ENCODE results near the gene OSGEP. TPM values are rescaled to one million over a fixed set of nuclear protein-coding genes. Genes with fewer than 3 reads are reported as not detected.

Gene OSGEP
- total and polyA plus RNA-seq, 2 of the 13 experiments (the other 11 are each of a cell fraction or from before 2014, with no cell fraction given), result 39.7 to 41.1 TPM

- TF ChIP-seq ARID5B (CRISPR knock-in tag; IDR thresholded peaks at IDR 0.05) (peak; percentile 25), NFE2 (CRISPR knock-in tag; IDR thresholded peaks at IDR 0.05) (no peak), IKZF4 (CRISPR knock-in tag; IDR thresholded peaks at IDR 0.05; ENCODE audit: borderline replicate concordance, low read depth, not compliant biosample characterization) (no peak), BORCS8-MEF2B (CRISPR knock-in tag; IDR thresholded peaks at IDR 0.05) (peak; percentile 98), ZNF12 (CRISPR knock-in tag; IDR thresholded peaks at IDR 0.05) (no peak; the same call in 1 of the 2 replicates), ZNF367 (CRISPR knock-in tag; IDR thresholded peaks at IDR 0.05; ENCODE audit: borderline replicate concordance) (no peak), KDM3A (CRISPR knock-in tag; IDR thresholded peaks at IDR 0.05; ENCODE audit: low read depth) (peak; percentile 75), GATAD2A (CRISPR knock-in tag; IDR thresholded peaks at IDR 0.05) (peak; percentile 76), KDM4B (CRISPR knock-in tag; IDR thresholded peaks at IDR 0.05) (peak; percentile 72), ZNF33B (CRISPR knock-in tag; IDR thresholded peaks at IDR 0.05) (no peak; the same call in none of the 2 replicates), SALL1 (CRISPR knock-in tag; IDR thresholded peaks at IDR 0.05) (peak; percentile 81), ZNF232 (CRISPR knock-in tag; IDR thresholded peaks at IDR 0.05; ENCODE audit: borderline replicate concordance) (peak; percentile 77; the same call in 1 of the 2 replicates), SAFB2 (CRISPR knock-in tag; IDR thresholded peaks at IDR 0.05; ENCODE audit: borderline replicate concordance, low read depth) (peak; percentile 27), RAD21 (CRISPR knock-in tag; IDR thresholded peaks at IDR 0.05) (peak; percentile 63; the same call in 1 of the 2 replicates), ZNF784 (CRISPR knock-in tag; IDR thresholded peaks at IDR 0.05; ENCODE audit: borderline replicate concordance) (peak; percentile 78; the same call in 1 of the 2 replicates), ZNF224 (CRISPR knock-in tag; IDR thresholded peaks at IDR 0.05) (peak; percentile 98), ZNF275 (CRISPR knock-in tag; IDR thresholded peaks at IDR 0.05; ENCODE audit: borderline replicate concordance) (peak; percentile 87), ZNF672 (CRISPR knock-in tag; IDR thresholded peaks at IDR 0.05) (no peak), THAP9 (CRISPR knock-in tag; IDR thresholded peaks at IDR 0.05; ENCODE audit: borderline replicate concordance) (peak; percentile 92), ZNF572 (CRISPR knock-in tag; IDR thresholded peaks at IDR 0.05) (0 out of 2 replicates have a peak, but pooled peaks have one; percentile 65), ISL2 (CRISPR knock-in tag; IDR thresholded peaks at IDR 0.05) (no peak)
Measured at GRCh38 chr14:20454516-20455354, at the start of gene OSGEP, which contains the start of gene APEX1 (continued).
